NCI-H2081 (cell line): ENCODE data around the gene STEEP1.
A peak's percentile ranks its signal among the peaks of the same experiment; 100 is the strongest.

Experiments used
- DNase-seq, 2 experiments: peaks; one replicate each; lab custom pipeline; 2025; lab: John Stamatoyannopoulos, UW

The STEEP1 gene

DNA sequence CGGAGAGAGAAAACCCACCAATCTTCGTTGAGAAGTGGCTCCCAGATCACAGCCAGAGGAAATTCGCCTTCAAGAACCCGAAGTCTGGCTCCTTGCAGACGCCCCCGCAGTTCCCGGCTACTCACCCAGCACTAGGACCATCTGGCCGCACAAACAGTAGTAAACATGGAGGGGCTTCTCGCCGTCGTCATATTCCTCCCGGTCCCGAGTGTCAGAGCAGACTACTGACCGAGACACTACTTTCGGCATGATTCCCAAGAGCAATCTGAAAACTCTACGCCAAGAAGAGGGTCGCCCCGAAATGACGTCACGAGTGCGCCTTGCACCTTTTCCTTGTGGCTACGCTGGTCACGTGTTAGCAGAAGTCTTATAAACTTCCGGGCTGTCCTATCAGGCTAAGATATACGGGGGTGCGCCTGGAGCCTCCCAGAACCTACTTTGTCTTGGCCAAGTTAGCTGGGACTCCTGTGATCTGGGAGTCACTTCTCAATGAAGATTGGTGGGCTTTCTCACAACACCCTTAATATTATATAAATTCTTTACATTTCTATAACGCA lies at the start of gene STEEP1:
Gene STEEP1 (minus strand): TSS at position 303 of the 557 bp plus-strand sequence. CDS start 54 bp downstream, at position 249.
- peak; percentile 99 to 100 for DNase-seq

DNA sequence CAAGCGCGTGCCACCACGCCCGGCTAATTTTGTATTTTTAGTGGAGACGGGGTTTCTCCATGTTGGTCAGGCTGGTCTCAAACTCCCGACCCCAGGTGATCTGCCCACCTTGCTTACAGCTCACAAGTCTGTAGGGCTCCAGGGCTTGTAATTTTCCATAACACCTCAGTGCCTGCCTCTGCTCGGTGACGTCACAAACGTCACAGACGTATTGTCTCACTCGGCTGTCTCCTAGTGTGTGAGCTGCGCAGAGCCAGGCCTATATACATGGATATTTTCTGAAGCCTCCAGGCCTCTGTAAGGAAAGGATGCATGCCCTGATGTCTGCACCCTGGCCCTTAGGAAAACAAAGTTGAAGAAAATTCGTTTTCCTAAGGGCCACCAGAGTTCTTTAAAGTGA lies 49.6 kb upstream of the STEEP1 start:
- DNase-seq = no peak

DNA sequence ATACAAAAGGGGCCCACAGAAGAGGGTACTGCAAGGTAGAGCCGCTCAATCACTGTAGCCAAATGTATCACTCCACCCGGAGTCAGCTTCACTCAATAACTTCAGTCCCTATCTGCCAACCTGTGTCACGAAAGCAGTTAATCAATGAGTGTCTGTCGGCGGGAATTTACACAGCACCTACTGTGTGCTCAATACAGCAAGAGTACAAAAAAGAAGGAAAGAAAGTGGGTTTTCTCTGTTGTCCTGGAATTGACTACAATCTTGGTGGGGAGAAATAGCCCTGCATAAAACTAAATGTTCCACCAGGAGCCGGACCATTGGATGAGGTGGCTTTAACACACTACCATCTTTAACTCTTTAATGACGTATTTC lies 41.8 kb upstream of the STEEP1 start:
- no peak for DNase-seq

DNA sequence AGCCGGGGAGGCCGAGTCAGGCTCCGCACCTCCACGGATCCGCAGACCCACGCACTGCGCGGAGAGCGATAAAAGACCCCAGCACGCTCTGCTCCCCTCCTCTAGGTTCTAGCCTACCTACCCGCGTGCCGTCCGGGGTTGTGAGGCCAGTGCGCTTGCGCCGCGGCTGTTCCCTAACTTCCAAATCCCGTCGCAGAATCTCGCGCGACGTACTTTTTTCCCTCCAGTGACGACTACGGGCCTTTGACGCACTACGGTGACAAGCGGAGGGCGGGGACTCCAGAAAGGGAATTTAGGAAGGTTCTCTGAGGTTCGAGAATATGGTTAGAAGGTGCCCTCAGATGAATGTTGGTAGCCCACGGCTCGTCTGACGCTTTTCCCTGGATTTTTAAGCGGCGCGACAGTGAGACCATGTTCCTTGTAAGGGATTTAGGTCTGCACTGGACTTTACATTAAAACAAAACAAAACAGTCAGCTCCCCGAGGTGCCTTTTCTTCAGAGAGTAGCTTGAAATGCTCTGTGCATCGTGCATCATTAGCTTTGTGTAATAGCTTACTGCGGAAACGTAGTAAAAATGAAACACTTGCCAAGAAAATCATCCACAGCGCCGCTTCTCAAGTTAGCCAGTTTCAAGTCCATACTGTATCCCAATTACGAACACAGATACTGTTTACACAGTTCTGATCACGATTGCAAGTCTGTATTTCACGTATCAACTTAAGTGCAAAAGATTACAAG lies 41.2 kb upstream of the STEEP1 start, which contains the start of gene NKRF:
Gene NKRF (minus strand): TSS at position 145 of the 738 bp plus-strand sequence.
- DNase-seq = peak; percentile 98

DNA sequence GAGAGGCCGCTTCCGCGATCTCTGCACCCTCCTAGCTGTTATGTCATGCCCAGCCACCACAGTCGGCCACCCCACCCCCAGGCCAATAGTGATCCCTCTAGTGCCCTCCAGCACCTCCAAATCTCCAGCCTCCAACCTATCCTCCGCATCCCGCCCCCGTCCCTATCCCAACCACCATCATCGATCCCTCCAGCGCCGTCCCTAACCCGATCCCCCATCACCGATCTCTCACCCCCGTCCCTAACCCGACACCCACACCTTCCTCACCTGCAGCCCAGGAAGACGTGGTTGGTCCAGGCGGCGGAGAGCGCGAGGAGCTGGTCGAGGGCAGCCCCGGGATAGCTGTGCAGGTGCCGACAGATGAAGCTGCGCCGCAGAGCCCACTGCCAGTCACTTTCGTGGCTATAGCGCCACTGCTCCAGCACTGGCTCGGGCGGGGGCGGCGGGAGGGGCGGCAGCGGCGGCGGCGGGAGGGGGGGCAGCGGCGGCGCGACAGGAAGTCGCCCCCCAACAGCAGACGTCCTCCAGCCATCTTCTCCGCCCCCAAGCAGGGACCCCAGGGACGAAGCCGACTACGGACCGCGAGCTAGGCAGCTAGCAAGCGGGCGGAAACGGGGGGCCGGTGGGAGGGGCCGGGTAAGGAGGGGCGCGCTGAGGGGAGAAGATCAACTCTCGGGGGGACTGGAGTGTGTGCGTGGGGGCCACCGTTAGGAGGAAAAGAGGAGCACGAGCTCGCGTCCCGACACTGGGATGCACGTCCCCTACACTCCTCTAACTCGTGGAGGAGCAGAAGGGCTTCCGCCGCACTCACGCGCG lies 40.5 kb upstream of the STEEP1 start:
- DNase-seq = peak; percentile 41 to 58

DNA sequence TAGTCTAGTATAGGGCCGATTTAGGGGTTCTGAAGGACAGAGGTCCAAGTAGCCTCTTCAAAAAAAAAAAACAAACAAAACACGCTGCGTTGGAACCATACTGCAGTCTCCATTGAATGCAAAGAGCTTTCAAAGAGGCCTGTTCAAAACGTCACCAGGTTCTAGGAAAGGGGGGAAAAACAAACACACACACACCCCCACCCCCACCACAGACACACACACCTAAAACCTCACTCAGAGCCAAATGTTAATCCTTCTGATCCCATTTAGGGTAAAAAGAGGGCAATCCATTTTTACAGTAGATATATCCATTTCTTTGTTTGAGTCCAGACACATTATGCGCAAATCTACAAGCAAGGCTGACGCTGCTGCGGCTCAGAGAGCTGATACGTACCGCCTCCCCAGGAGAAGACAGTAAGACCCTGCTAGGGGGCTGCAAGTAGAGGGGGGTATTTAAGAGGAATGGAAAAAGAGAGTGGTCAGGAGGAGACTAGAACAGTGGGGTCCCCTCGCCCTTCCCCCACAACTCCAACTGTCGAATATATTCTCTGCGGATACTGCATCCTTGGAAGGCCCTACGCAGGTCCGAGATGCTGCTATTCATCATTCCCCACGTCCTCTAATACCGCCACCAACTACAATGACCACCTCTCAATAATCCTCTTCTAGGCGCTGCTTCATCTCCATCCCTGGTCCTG lies 39.7 kb upstream of the STEEP1 start:
- DNase-seq = no peak

DNA sequence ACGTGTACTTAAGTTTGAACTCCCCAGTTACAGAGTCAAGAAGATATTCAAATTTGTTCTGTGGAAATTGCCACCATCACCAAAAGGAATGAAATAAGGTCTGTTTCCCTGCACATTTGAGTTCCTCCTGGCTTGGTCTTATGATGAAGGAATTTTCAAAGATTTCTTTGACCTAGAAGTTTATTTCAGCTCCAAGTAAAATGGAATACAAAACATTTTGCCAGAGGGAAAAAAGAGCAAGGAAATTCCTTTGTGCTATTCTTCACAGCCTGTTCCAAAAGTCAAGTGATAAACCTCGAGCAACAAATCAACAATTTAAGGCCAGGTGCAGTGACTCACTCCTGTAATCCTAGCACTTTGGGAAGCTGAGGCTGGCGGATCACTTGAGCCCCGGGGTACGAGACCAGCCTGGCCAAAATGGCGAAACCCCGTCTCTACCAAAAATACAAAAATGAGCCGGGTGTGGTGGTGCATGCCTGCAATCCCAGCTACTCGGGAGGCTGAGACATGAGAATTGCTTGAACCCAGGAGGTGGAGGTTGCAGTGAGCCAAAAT lies 37.6 kb upstream of the STEEP1 start:
- no peak for DNase-seq

DNA sequence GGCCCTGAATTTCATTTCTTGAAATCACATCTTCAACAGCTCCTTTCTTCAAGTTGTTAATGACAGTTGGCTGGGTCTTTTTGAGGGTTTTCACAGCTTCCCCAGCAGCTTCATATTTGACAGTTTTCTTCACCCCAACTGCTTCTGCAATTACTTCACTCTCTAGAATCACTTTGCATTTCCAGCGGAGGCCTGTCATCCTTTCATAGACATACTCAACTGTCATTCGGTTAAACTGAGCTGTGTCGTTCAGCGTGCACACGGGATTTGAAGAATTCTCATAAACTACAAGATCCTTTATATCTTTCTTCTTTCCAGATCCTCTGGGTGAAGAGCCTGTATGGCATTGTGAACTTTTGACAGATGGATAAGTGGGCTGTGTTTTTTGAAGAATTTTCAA lies 24.6 kb upstream of the STEEP1 start:
- DNase-seq = no peak

DNA sequence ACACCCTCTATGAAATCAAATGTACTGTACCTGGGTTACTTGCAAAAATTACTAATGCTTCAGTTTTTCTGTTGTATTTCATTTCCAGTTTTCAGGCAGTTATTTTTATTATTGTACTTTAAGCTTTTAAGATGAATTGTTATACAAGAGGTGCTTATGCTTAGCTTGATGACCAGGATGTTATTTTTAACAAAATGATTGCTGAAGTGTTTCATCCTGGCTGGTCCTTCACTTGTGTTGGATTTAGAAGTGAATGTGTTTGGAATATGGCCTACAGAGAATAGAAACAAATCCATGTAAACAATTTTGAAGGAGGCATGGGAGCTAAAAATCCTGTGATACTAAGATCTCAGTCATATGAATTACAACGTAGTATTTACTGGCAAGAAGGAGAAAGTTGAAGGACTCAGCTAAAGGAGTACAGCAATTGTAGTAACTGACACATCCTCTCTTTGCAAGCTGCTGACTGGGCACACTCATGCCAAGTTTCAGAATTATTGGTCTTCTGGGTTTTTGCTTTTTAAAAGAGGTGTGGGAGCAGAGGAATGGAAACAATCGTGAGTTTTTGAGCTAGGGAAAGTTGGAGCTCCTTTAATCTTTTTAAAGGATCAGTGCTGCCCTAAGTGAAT lies 18.3 kb upstream of the STEEP1 start:
- no peak for DNase-seq

DNA sequence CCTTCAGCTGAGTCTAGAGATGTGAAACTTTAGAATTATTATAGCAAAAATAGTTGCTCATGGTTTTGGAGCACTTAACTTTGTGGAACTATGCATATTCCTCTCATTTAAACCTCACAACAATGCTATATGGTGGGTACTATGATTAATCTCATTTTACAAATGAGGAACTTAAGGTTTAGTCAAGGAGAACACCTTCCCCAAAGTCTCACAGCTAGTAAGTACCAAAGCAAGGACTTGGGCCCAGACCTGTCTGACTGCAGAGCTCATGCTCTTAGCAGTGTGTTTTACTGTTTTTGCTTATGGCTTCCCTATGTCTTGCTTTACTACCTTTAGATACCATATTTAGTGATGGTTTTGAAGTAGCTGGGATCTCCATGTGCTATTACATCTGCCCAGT lies 14.2 kb upstream of the STEEP1 start:
- DNase-seq = no peak

DNA sequence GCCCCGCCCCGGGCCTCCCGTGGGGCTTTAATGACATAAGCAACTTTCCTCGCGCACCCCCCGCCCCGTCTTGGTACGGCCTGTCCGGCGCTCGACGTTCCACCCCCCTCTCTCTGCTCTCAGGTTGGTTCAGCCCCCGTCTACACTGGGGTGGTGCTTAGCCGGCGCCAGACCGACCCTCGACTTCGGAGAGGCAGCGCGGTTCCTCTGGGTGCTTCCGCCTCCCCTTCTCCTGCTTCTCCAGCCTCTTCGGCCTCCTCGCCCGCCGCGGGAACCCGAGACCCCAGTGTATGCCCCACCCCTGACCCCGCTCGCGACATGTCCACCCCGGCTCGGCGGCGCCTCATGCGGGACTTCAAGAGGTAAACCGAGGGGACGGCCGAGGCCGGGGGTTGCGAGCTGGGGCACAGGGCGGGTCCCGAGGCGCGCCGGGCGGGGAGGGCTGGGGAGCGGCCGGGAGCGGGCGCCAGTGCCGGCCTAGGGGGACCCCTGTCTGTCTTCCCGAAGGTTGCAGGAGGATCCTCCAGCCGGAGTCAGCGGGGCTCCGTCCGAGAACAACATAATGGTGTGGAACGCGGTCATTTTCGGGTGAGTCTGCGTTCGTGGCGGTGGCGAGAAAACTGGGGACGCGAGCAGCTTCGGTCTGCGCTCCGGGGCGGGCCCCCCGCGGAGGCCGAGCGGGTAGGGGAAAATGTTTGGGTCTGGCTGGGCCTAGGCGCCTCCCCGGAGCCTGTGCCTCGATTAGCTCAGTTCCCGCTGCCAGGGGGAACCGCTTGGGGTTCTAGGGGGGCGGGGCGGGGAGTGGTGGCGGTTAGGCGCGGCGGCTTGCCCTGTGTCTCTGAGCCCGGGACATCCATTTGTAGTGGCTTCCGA lies 9.4 kb upstream of the STEEP1 start, which contains the start of gene UBE2A:
Gene UBE2A (plus strand): TSS at position 170 of the 873 bp plus-strand sequence. CDS start 149 bp downstream, at position 319.
- DNase-seq = peak; percentile 94 to 96

DNA sequence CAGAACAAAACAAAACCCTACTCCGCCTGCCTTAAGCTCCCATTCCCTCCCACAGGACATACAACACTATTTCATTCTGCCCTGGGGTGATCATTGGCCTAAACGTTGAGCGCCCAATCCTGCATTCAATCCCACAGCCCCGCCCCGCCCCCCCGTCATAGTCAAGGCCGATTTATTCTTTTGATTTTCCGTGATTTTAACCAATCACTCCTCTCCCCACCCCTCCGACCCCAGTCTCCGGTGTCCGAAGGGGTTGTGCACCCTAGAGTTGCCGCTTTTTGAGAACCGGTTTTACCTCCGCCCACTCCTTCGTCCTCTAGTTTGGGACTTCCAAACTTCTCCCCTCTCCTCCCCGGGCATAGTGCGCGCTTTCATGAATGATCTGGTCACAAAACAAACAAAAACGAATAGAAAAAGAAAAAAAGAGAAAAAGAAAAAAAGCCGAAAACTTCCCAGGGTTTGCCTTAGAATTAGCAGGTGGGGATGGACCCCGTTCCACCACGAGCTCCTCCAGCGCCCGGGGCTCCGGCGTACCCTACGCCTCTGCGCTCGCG lies 8.7 kb upstream of the STEEP1 start:
- DNase-seq = peak; percentile 20 to 35

DNA sequence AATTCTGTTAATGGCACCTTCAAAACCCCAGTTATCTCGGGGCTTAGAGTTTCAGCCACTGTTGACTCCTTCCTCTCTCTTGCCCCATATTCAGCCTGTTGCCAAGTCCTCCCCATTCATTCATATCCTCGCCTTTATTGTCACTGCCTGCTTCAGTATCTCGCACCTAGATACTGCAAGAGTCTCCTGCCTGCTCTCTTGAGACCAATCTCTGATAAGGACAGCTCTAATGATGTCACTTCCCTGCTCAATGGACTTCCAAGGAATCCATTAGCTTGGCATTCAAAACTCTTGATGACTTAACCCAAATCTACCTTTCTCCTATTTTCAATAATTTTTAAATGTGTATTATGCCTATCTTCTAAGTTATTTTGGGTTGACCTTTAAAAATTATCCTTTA lies 8.0 kb upstream of the STEEP1 start:
- DNase-seq = no peak

DNA sequence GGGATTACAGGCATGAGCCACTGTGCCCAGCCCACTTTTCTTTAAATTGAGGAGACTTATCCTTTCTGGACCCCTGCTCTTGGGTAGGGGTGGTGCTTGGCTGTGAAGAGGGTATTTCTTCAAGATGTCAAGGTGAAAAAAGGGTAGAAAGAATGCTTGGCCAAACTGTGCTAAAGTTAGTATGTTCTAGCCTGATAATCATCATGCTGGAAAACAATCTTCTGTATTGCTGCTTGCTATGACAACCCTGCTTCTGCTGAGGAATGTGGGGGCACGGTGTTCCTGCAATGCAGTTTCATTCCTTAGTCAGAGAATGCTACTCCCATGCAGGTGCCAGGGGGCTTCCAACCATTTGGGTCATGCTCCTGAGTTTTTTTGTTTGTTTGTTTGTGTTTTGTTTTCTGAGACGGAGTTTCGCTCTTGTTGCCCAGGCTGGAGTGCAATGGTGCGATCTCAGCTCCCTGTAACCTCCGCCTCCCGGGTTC lies 5.2 kb upstream of the STEEP1 start:
- no peak for DNase-seq

DNA sequence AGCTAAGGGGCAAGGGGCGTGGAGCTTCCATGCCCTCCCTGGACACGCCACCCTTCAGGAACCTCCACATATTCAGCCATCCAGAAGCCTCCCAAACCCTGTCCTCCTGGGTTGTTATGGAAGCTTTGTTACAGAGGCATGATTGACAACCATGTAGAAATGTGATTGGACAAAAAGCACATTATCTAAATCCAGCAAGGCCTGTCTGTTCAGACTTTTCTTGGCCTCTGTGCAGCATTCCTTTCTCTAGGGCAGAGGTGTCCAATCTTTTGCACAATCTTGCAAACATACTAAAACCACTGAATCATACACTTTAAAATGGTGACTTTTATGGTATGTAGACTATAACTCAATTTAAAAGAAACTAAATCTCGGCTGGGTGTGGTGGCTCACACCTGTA lies 12.7 kb downstream of the STEEP1 start:
- DNase-seq = no peak

DNA sequence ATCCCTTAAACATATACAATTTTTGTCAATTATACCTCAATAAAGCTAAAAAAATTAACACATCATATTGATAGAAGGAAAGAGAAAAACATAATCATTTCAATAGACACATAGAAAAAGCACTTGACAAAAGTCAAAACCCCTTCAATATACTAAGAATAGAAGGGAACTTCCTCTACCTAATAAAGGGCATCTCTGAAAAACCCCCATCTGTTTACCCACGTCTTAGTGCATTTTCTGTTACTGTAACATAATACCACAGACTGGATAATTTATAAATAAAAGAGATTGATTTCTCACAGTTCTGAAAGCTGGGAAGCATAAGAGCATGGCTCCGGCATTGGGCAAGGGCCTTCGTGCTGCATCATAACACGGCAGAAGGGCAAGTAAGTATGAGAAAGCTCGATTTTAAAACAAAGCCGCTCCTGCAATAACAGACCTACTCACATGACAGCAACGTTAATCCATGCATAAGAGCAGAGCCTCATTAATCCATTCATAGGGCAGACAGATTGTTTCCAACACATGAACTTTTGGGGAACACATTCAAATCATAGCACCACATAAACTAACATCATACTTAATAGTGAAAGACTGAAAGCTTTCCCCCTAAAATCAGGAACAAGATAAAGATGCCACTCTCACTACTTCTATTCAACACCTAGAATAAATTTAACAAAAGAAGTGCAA lies 15.7 kb downstream of the STEEP1 start:
- no peak for DNase-seq

DNA sequence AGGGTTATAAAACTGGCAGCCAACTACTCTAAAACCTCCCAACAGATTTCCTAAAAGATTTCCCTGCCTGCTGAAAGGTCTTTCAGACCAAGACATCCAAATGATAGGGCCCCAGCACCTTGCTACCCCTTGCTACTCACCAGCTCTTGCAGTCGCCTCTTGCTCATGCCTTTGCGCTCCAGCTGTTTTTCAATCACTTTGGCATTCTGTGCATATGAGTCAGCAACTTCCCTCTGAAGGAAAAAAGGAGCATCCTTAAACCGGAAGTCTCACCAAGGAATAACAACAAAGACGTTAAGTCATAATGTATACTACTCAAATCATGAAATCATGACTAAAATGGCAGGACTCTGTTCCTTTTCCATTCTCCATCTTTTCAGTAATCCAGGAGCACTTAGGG lies 24.0 kb downstream of the STEEP1 start:
- DNase-seq = no peak

DNA sequence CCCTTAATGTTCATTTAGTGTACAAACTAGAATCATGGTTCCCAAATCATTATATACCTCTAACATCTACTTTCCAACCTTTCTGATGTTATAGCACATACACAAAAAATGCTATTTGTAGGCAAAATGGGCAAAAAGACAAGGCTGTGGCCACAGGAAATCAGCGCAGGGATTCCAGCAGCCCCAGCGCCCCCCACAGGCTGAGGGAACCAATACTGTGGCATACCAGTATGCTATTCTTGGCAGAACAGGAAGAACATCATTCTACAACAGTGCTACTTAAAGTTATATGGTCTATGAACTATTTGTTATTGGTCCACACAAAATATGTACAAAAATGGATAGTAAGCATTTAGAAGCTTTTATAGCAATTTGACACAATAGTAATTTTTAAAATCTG lies 25.3 kb downstream of the STEEP1 start:
- DNase-seq = no peak

DNA sequence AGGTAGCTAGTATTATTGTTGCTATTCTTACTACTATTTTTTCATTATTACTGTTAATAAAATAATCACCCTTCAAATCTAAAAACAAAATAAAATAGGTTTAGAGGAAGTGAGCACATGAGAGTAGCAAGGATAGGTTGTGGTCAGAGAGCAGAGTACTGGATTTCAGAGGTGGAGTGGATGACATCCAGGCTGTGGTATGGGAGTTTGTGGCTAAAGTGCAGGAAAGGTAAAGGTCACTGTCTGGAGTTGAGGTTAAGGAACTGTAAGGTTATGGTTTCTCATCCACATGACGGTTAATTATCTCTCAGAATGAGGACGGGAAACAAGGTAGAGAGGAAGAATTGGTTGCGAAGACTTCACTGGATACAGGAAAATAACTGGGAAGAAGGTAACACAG lies 27.7 kb downstream of the STEEP1 start:
- DNase-seq = no peak
